GM23338 (cell line): ENCODE results near the gene PPFIA1. TPM values are rescaled to one million over a fixed set of nuclear protein-coding genes. Genes with fewer than 3 reads are reported as not detected.

Experiments used
- ATAC-seq: fragments of 200-7000 bp; cut with Tn5 transposase; 3 replicates; pipeline ENCODE4 v1.9.1; 2020
- DNase-seq: peaks from one replicate; pipeline ENCODE4 v3.0.0-alpha.2; 2015; ENCODE audit warnings: low spot score
- H2AFZ ChIP-seq: fragments of 200-600 bp; sonication (generic); 2 replicates; pipeline ENCODE4 v1.8.0; 2016; ENCODE audit warnings: antibody characterized with exemption, mild to moderate bottlenecking, moderate library complexity
- H3F3A ChIP-seq: fragments of 200-600 bp; sonication (generic); replicated peaks from 2 replicates; pipeline ENCODE4 v1.8.0; 2017; ENCODE audit warnings: antibody characterized with exemption, mixed run types, low read depth
- H3K27ac ChIP-seq: fragments of 200-600 bp; sonication (generic); 2 replicates; pipeline ENCODE4 v1.6.1; 2016; ENCODE audit warnings: low read depth
- H3K27me3 ChIP-seq: fragments of 200-600 bp; sonication (generic); 2 replicates; pipeline ENCODE4 v1.8.0; 2016; ENCODE audit warnings: mild to moderate bottlenecking, mixed run types, moderate library complexity; ENCODE audit not compliant: insufficient read depth
- H3K36me3 ChIP-seq: fragments of 200-600 bp; sonication (generic); 2 replicates; pipeline ENCODE4 v1.8.0; 2016; ENCODE audit warnings: mild to moderate bottlenecking; ENCODE audit not compliant: insufficient read depth
- H3K4me1 ChIP-seq: fragments of 200-600 bp; sonication (generic); 2 replicates; pipeline ENCODE4 v1.8.0; 2016; ENCODE audit warnings: mild to moderate bottlenecking, moderate library complexity; ENCODE audit not compliant: insufficient read depth
- H3K4me2 ChIP-seq: fragments of 200-600 bp; sonication (generic); 2 replicates; pipeline ENCODE4 v1.7.1; 2017; ENCODE audit warnings: mixed run types
- H3K4me3 ChIP-seq: fragments of 200-600 bp; sonication (generic); 2 replicates; pipeline ENCODE4 v1.6.1; 2016; ENCODE audit warnings: mixed run types
- H3K79me2 ChIP-seq: fragments of 200-600 bp; sonication (generic); replicated peaks from 2 replicates; pipeline ENCODE4 v1.8.0; 2017; ENCODE audit warnings: mild to moderate bottlenecking; ENCODE audit not compliant: insufficient read depth
- H3K9me2 ChIP-seq: fragments of 200-600 bp; sonication (generic); 2 replicates; pipeline ENCODE4 v1.8.0; 2017; ENCODE audit not compliant: insufficient read depth
- H4K20me1 ChIP-seq: fragments of 200-600 bp; sonication (generic); replicated peaks from 2 replicates; pipeline ENCODE4 v1.8.0; 2017; ENCODE audit warnings: mild to moderate bottlenecking; ENCODE audit not compliant: insufficient read depth
- H3K27ac Mint-ChIP-seq: 2 replicates; pipeline ENCODE4 v1.8.0; 2020; ENCODE audit warnings: inconsistent platforms, mild to moderate bottlenecking, moderate library complexity, mixed read lengths
- H3K27me3 Mint-ChIP-seq: 3 replicates; pipeline ENCODE4 v1.8.0; 2022; ENCODE audit warnings: low read depth, mild to moderate bottlenecking, moderate library complexity, mixed read lengths, inconsistent platforms; ENCODE audit not compliant: insufficient read depth, poor library complexity
- H3K36me3 Mint-ChIP-seq: 3 replicates; pipeline ENCODE4 v1.8.0; 2021; ENCODE audit warnings: low read depth, mild to moderate bottlenecking, inconsistent platforms, moderate library complexity, mixed read lengths
- H3K4me1 Mint-ChIP-seq: 3 replicates; pipeline ENCODE4 v1.8.0; 2020; ENCODE audit warnings: mild to moderate bottlenecking, inconsistent platforms, mixed read lengths
- H3K4me3 Mint-ChIP-seq: 3 replicates; pipeline ENCODE4 v1.8.0; 2021; ENCODE audit warnings: moderate library complexity, mild to moderate bottlenecking, inconsistent platforms, mixed read lengths
- H3K9me3 Mint-ChIP-seq: 3 replicates; pipeline ENCODE4 v1.8.0; 2020; ENCODE audit warnings: moderate library complexity, mild to moderate bottlenecking, inconsistent platforms, mixed read lengths
- CREB1 ChIP-seq: fragments of 250-450 bp; sonication (Bioruptor Pico); IDR thresholded peaks from 2 replicates; pipeline ENCODE4 v1.5.0; 2020; ENCODE audit warnings: low read depth, mild to moderate bottlenecking, moderate library complexity
- CTCF ChIP-seq, 2 experiments: fragments of 200-600 bp in 1 of 2; sonication (generic) in 1 of 2; conservative IDR thresholded peaks; 2 replicates each; pipeline versions ENCODE4 v1.5.1 to v1.6.1; 2016 to 2017; ENCODE audit warnings: antibody characterized with exemption in 2 of 2, low read depth in 2 of 2, mild to moderate bottlenecking in 2 of 2, moderate library complexity in 1 of 2
- ETS1 ChIP-seq: IDR thresholded peaks from 2 replicates; pipeline ENCODE4 v1.6.1; 2016; ENCODE audit warnings: antibody characterized with exemption
- EZH2 ChIP-seq: fragments of 200-600 bp; sonication (generic); IDR thresholded peaks from one replicate; pipeline ENCODE4 v1.8.0; 2017; ENCODE audit warnings: antibody characterized with exemption, mild to moderate bottlenecking, low read depth; ENCODE audit not compliant: unreplicated experiment
- EZH2phosphoT487 ChIP-seq: fragments of 200-600 bp; sonication (generic); IDR thresholded peaks from one replicate; pipeline ENCODE4 v1.8.1; 2018; ENCODE audit warnings: antibody characterized with exemption; ENCODE audit not compliant: unreplicated experiment
- JUNB ChIP-seq: IDR thresholded peaks from one replicate; pipeline ENCODE4 v1.6.1; 2016; ENCODE audit warnings: antibody characterized with exemption; ENCODE audit not compliant: unreplicated experiment
- NANOG ChIP-seq: IDR thresholded peaks from 2 replicates; pipeline ENCODE4 v1.6.1; 2016; ENCODE audit warnings: antibody characterized with exemption, borderline replicate concordance
- POLR2AphosphoS5 ChIP-seq: IDR thresholded peaks from 2 replicates; pipeline ENCODE4 v1.6.1; 2016; ENCODE audit warnings: antibody characterized with exemption, low read depth
- STAT1 ChIP-seq: IDR thresholded peaks from one replicate; pipeline ENCODE4 v1.6.1; 2016; ENCODE audit warnings: antibody characterized with exemption; ENCODE audit not compliant: unreplicated experiment
- ZNF114 ChIP-seq: fragments of 250-450 bp; sonication (Bioruptor Pico); IDR thresholded peaks from 2 replicates; pipeline ENCODE4 v1.5.0; 2020; ENCODE audit warnings: mild to moderate bottlenecking, moderate library complexity
- ZNF331 ChIP-seq: fragments of 250-450 bp; sonication (Bioruptor Pico); IDR thresholded peaks from 2 replicates; pipeline ENCODE4 v1.5.0; 2020; ENCODE audit warnings: low read depth, mild to moderate bottlenecking, moderate library complexity
- ZNF462 ChIP-seq: fragments of 250-450 bp; sonication (Bioruptor Pico); IDR thresholded peaks from 2 replicates; pipeline ENCODE4 v1.5.0; 2020; ENCODE audit warnings: mild to moderate bottlenecking, moderate library complexity
- polyA plus RNA-seq: library from polyadenylated mRNA; unstranded; fragments of >200 nt; fragmentation: Nextera tagmentation; extraction: Ambion mirVana; gene quantifications from 2 replicates; pipeline ENCODE4 v1.2.1, GENCODE V29; 2016
- total RNA-seq: library from RNA; depleted of rRNA; stranded (reverse); fragments of >200 nt; shearing (Covaris generic); gene quantifications from 2 replicates; pipeline ENCODE4 v1.2.3, GENCODE V29; 2014
- TF ChIP-seq, protein P1 (sequence below): IDR thresholded peaks from one replicate; pipeline ENCODE4 v1.6.1; 2018; ENCODE audit warnings: antibody characterized with exemption; ENCODE audit not compliant: unreplicated experiment

The PPFIA1 gene
- total and polyA plus RNA-seq, 2 experiments from 2014 or later, result 41.7 to 62.0 TPM

GRCh38 chr11:70317581-70318305 lies 47.3 kb downstream of the PPFIA1 start:
- Mint-ChIP-seq H3K9me3 (no peaks in the 10 kb centered on the region), H3K27me3 (peaks cover 4% of the 10 kb centered on the region), H3K4me3 (no peak overlapping the region), H3K36me3 (peaks cover 19% of the 10 kb centered on the region), H3K4me1 (peaks cover 22% of the 10 kb centered on the region), H3K27ac (no peak overlapping the region; the same call in 1 of the 2 replicates)
- Histone ChIP-seq H3K79me2 (peaks cover 78% of the 10 kb centered on the region), H4K20me1 (peaks cover 33% of the 10 kb centered on the region), H3F3A (no peaks in the 10 kb centered on the region; the same call in 1 of the 2 replicates), H3K4me2 (no peak overlapping the region), H3K4me3 (no peak overlapping the region), H3K9me2 (no peaks in the 10 kb centered on the region), H3K4me1 (peaks cover 22% of the 10 kb centered on the region), H3K27ac (no peak overlapping the region), H2AFZ (no peak overlapping the region), H3K27me3 (no peaks in the 10 kb centered on the region), H3K36me3 (peaks cover 19% of the 10 kb centered on the region; the same call in 1 of the 2 replicates)
- ATAC-seq (no peak), DNase-seq (no peak)
- TF ChIP-seq ZNF462 (CRISPR knock-in tag) (no peak), ETS1 (no peak), CTCF (conservative IDR thresholded peaks at IDR 0.05; ENCODE audit: low read depth in 2 of 2) (no peak), POLR2AphosphoS5 (no peak), STAT1 (no peak), EZH2phosphoT487 (no peak), JUNB (no peak), EZH2 (no peak), ZNF331 (CRISPR knock-in tag) (no peak), NANOG (no peak), ZNF114 (CRISPR knock-in tag) (no peak), CREB1 (CRISPR knock-in tag) (no peak)
- TF ChIP-seq, protein P1, sequence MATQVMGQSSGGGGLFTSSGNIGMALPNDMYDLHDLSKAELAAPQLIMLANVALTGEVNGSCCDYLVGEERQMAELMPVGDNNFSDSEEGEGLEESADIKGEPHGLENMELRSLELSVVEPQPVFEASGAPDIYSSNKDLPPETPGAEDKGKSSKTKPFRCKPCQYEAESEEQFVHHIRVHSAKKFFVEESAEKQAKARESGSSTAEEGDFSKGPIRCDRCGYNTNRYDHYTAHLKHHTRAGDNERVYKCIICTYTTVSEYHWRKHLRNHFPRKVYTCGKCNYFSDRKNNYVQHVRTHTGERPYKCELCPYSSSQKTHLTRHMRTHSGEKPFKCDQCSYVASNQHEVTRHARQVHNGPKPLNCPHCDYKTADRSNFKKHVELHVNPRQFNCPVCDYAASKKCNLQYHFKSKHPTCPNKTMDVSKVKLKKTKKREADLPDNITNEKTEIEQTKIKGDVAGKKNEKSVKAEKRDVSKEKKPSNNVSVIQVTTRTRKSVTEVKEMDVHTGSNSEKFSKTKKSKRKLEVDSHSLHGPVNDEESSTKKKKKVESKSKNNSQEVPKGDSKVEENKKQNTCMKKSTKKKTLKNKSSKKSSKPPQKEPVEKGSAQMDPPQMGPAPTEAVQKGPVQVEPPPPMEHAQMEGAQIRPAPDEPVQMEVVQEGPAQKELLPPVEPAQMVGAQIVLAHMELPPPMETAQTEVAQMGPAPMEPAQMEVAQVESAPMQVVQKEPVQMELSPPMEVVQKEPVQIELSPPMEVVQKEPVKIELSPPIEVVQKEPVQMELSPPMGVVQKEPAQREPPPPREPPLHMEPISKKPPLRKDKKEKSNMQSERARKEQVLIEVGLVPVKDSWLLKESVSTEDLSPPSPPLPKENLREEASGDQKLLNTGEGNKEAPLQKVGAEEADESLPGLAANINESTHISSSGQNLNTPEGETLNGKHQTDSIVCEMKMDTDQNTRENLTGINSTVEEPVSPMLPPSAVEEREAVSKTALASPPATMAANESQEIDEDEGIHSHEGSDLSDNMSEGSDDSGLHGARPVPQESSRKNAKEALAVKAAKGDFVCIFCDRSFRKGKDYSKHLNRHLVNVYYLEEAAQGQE, result no peak
